Effector CD8-positive, alpha-beta T cell (primary cell): Measurements from ENCODE around the gene BTBD16.

Source experiments
- DNase-seq: peaks from one replicate; lab custom pipeline; 2025; lab: John Stamatoyannopoulos, UW

The BTBD16 gene

GRCh38 chr10:122294511-122295450 is 23.7 kb downstream of the BTBD16 start:
- no peak for DNase-seq

DNA sequence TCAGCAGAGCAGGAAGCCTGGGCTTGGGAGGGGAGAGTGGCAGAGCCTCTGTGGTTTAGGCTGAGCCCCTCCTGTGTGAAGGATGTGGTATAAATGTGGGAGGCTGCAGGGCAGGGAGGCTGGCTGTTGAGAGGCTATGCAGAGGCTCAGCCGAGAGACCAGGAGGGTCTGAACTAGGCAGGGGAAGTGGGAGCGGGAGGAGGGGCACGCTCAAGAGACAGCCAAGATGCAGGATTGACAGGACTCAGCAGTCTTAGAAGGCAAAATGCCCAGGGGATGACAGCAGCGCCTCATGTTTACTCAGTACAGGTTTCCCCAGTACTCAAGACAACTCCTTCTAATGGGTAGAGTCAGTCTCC is 24.3 kb downstream of the BTBD16 start:
- DNase-seq, result no peak

DNA sequence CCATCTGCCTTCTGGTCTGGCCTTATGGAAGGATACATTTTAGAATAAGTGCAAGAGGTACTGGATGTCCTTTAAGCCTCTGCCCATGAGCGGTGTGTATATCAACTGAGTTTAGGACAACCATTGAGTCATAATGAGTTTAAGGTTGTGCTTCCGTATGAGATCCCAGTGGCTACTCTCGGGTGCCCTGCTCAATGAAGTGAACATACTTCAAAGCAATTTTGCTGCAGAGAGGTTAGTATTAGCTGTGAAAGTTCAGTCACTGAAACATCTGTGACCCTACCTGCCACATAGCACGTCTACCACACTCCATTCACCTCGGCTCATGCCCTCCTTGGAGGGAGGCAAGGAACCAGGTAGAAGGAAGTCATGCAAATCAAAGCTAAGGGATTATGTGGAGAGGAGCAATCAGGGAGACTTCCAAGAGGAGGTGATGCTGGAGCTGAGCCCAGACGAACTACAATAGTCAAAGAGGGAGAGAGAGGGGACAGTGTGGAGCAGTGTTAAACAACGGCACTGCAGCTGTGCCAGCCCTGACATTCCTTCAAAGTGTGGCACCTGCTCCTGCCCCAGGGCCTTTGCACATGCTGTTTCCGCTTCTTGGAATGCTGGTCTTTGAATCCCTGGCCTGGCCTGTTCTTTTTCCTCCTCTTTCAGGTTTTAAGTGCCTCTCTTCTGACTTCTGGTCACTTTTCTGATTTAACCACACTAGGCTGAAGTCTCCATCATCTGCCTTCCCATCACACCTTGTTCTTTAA is 25.4 kb downstream of the BTBD16 start:
- DNase-seq, result no peak

GRCh38 chr10:122297583-122297982 is 26.5 kb downstream of the BTBD16 start:
- no peak for DNase-seq

- no peak for DNase-seq
These were observed 27.1 kb downstream of the BTBD16 start for GRCh38 chr10:122298206-122298597.

DNA sequence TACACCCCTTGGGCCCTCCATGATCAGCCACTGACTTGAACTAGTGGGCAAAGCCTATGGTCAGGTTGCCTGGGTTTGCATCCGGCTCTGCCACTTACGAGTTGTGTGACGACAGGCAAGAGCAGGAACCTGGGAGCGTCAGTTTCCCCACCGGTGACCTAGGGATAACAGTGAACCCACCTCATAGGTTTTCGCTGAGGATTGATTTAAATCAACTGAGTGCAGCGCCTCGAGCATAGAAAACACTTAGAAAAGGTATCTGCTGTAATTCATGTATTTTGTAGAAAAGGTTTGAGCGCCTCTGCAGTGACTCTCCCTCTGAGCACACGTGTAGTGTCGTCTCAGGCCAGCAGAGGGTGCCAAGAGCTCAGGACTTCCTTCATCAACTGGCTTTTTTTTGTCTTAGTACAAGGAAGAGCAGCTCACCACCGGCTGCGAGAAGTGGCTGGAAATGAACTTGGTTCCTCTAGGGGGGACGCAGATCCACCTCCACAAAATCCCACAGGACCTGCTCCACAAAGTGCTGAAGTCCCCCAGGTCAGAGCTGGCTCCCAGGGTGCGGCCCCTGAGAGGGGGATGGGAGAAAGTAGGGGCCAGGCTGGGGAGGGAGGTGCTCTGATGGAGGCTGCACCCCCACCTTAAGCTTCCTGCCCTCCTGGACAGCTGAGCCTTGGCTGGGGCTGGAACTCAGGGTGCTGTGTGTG is 27.7 kb downstream of the BTBD16 start:
- peak; percentile 42 for DNase-seq

DNA sequence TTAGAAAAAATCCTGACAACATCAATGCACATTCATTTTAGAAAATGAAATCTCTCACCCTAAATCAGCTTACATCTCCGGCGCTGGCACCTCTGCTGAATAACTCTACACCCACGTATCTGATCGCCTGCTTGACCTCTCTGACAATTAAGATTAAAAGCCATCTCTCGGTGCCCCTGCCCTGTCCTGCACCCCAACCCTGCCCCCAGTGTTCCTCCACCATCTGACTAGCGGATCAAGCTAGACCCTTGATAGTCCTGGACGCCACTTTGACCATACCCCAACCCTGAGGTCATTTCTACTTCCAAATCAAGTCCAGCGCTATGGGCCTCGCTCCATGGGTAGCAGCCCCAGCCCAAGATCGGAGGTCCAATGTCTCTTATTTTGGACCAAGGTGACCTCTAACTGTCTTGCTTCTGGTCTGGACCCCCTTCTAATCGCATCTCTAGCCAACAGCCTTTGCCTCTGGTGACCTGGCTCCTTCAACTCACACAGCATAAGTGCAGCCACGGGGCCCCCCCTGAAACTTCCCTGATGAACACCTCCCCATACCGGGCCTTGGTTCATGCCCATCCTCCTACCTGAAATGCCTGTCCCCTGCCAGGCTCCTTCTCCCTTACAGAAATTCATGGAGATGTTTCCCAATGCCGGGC is 28.5 kb downstream of the BTBD16 start:
- DNase-seq, result no peak

- no peak for DNase-seq
These were observed 30.1 kb downstream of the BTBD16 start for GRCh38 chr10:122301055-122301810.

DNA sequence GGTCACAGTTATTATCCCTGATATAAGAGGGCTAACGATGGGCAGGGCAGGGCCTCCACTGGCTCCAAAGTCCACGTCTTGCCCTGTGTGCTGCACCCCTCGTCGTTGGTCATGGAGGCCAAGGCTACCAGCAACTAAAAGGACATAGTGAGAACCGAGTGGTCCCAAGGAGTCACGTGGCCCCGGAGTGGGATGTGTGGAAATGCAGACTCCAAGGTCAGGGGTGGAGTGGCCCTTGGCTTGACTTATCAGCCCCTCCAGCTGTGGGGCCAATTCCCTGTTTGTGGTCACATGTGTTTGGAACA is 30.7 kb downstream of the BTBD16 start:
- no peak for DNase-seq

DNA sequence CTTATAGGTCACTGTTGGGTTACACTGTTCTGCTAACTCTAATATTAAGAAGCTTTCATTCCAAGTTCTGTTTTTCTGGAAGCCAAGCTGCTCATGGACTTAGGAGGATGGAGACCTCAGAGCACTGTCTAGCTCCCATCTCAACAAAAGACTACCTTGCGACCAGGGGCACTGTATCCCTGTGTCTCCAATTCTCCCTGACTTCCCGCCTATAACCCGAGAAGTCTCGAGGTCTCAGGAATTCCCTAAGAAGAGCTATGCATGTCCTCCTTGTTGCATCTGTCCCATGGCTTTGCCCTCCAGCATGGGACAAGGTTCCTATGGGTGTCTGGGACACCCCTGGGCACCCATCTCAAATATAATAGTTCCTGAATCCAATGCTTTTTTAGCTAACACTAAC is 31.2 kb downstream of the BTBD16 start:
- DNase-seq, result no peak

DNA sequence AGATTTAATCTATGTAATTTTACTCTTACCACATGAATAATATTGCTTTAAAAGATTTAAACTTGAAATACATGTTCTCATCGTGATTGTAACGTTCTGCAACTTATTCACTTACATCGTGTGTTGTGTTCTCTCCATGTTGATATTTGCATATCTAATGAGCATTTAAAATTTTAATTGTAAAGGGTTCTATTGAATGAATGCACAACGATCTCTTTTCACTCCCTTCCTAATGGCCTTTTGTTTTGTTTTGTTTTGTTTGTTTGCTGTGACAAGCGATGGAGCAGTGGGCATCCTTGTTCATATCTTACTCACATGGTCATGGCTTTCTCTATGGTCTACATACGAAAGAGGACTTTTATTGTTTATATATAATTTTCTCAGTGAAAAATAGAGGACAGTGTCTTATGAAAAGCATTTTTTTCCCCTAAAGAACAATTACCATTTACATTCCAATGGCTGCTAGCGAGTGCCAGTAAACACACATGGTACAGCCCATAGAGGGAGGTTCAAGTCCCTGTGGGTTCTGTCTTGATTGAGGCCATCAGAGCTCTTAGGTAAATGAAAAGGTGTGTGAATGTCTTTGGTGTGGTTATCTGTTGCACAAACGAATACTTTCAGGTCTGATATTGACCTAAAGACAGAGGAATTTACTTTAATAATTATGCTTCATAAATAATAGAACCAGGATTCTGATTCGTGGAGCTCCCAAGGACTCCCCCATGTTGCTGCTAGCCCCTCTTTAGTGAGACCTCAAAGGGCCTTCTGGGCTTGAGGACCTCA is 32.4 kb downstream of the BTBD16 start:
- DNase-seq, result no peak

DNA sequence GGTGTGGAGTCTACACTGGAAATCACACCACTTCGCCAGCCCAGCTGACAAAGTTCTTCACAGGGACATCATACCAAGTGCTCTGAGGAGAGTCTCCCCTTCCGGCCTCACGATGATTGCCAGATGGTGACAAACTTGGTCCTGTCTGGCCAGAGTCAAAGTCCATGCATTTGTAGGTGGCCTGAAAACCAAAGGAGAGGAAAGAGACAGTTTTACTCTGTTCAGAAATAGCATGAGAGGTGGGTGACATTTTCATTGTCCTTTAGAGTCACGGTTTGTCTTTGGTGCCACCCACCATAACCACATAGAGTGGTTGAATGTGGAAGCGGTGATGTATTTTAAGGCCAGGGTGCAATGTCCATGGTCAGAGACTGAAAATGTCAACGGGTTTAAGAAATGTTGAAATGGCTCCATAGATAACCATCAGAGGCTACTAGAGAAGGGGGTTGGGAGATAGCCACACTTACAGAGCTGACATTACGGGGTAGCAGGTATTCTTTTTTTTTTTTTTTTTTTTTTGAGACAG is 33.0 kb downstream of the BTBD16 start:
- no peak for DNase-seq

DNA sequence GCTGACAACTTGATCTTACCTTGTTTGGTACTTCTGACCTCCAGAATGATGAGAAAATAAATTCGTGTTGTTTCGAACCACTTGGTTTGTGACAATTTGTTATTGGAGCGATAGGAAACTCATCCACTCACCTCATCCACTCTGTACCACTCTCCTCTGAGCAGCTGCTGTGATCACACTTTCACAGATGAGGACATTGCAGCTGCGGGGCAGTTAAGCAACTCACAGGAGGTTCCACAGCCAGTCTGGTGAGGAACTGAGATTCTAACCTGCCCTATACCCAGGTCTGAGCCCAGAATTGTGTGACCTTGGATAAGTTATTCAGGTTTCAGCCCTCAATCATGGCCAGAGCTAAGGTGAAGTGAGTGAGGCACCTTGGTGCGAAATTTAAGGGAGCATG is 35.2 kb downstream of the BTBD16 start:
- DNase-seq, result no peak

DNA sequence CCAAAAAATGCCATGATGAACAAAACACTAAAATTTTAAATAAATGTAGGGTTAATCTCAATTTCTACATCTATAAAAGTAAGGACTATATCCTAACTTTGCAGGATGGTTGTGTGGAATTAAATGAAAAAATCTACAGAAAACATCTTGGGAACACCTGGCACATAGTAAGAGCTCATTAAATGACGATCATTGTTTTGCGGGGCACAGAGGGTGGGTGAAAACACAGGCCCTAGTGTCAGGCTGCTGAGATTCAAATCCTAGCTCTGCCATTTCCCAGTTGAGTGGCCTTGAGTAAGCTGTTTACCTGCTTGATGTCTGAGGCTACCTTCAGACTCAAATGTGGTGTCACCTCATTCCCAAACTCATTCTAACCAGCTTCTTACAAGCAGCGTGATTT is 35.6 kb downstream of the BTBD16 start:
- DNase-seq, result no peak

GRCh38 chr10:122307669-122308416 is 36.7 kb downstream of the BTBD16 start:
- DNase-seq, result no peak

GRCh38 chr10:122308417-122309141 is 37.5 kb downstream of the BTBD16 start:
- no peak for DNase-seq

DNA sequence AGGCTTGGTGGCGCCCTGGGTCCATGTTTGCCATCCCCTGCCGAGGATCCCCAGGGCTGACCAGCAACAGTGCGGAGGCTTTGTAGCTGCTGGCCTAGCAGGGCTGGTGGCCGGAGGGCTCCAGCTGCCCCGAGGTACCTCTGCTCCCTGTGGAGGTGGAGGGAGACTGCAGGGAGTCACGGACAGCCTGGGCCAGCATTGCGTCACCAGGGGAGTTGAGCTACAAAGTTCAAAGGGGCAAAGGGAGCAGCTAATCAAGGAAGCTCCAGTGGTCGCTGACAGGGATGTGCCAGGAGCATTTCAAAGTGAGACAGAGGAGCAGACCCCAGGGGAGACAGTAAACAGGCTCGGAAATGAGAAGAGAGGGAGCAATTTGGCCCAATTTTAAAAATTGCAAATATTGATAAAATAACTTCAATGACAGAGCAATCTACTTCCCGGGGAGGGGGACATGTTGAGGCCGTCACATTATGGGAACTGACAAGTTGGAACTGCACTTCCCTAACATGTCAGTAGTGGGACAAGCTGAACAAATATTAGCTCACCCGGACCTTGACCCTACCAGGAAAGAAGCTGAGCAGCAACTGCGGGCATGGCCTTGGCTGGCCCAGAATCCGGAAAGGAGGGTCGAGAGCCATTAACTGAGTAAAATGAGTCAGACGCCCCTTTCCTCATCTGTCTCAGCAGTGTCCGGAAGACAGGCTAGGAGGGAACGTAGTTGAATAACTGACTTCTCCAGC is 39.4 kb downstream of the BTBD16 start:
- DNase-seq, result no peak

GRCh38 chr10:122311051-122311410 is 39.9 kb downstream of the BTBD16 start:
- no peak for DNase-seq
